ENCODE data around the gene EPB42. TPM values are rescaled to one million over a fixed set of nuclear protein-coding genes. Genes with fewer than 3 reads are reported as not detected.

The EPB42 gene
- total RNA-seq, 1 experiment from 2014 or later = not detected

DNA sequence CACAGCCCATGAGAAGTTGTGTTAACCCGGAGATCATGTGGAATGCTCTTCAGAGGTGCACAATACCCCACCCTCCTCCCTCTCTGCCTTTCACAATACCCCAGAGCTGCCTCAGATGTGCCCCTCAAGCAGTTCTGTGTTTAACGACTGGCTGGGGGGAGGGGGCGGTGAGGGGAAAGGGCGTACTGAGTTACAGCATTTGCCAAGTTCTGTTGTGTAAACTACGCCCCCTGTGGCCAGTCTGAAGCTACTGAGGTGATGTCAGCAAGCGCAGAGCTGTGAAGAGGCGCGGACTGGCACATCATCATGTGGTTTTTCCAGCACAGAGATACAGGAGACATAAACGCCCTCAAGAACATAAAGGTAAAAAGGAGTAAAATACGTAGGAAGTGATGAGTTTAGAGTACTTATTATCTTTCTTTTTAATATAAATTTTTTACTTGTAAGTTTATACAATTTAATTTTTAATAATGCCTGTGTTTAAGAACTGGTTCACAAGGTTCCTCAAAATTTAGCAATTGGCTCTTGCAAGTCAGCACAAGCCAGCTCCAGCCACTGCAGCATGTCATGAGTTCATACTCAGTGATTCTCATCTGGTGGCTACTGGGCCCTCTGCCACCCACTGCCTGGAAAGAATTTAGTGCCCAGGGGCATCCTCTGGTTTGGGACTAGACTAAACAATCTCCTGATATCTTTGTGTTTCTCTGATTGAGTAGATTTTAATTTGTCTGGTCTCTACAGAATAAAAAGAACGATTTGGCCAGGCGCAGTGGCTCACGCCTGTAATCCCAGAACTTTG is 1.7 kb downstream of the EPB42 start:
- no TSS peak for BruUV-seq (replicated peaks)
- Histone ChIP-seq H3K4me1 (ENCODE audit: insufficient read depth, low read length, poor library complexity, severe bottlenecking) (no peaks in the 10 kb centered on the region), H3K36me3 (ENCODE audit: insufficient read depth, low read length, poor library complexity, severe bottlenecking) (no peaks in the 10 kb centered on the region), H3K4me3 (ENCODE audit: low read depth, low read length, poor library complexity, severe bottlenecking) (no peak overlapping the region), H3K9me3 (ENCODE audit: low read depth, low read length, poor library complexity, severe bottlenecking) (no peaks in the 10 kb centered on the region), H3K27ac (ENCODE audit: low read depth, low read length, poor library complexity, severe bottlenecking) (no peak overlapping the region), H3K27me3 (replicated peaks; ENCODE audit: insufficient read depth, low read depth, low read length, poor library complexity) (no peaks in the 10 kb centered on the region)
- ChIA-PET POLR2A (ENCODE audit: low non-redundant PET) (no interaction called here), CTCF (interaction anchor here (0.6 to 0.7 kb wide), 2 partner anchors 15 to 66 kb away, joined by 3 to 4 read pairs; no protein-coding TSS in a partner anchor)
- intact Hi-C loops (cut with micrococcal nuclease; ENCODE audit: unreplicated experiment) = no loop called here
- TF ChIP-seq EZH2 (IDR thresholded peaks at IDR 0.05; ENCODE audit: borderline replicate concordance, low read depth, low read length, poor library complexity, severe bottlenecking) = no peak
- TF ChIP-seq, protein P1, sequence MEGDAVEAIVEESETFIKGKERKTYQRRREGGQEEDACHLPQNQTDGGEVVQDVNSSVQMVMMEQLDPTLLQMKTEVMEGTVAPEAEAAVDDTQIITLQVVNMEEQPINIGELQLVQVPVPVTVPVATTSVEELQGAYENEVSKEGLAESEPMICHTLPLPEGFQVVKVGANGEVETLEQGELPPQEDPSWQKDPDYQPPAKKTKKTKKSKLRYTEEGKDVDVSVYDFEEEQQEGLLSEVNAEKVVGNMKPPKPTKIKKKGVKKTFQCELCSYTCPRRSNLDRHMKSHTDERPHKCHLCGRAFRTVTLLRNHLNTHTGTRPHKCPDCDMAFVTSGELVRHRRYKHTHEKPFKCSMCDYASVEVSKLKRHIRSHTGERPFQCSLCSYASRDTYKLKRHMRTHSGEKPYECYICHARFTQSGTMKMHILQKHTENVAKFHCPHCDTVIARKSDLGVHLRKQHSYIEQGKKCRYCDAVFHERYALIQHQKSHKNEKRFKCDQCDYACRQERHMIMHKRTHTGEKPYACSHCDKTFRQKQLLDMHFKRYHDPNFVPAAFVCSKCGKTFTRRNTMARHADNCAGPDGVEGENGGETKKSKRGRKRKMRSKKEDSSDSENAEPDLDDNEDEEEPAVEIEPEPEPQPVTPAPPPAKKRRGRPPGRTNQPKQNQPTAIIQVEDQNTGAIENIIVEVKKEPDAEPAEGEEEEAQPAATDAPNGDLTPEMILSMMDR (conservative IDR thresholded peaks at IDR 0.05; ENCODE audit: low read depth, low read length) = peak; percentile 61
- peak; percentile 43 for DNase-seq (ENCODE audit: low spot score)

DNA sequence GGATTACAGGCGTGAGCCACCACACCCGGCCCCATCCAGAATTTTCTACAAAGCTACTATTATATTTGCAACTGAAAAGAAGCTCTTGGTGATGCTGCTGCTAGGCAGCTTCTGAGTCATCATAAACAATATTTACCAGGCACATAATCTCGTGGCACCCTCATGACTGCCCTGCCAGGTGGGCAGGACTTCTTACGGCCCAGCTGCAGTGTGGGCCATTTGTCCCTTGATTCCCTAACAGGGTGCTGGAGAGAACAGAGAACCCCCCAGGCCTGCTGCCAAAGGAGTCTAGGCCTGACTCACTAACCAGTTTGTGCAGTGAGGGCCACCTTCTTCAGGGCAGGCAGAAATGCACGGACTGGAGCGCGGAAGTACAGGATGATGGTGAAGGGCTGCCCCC is 4.9 kb downstream of the EPB42 start:
- Histone ChIP-seq H3K4me3 (ENCODE audit: low read depth, low read length, poor library complexity, severe bottlenecking) (no peak overlapping the region), H3K27ac (ENCODE audit: low read depth, low read length, poor library complexity, severe bottlenecking) (no peak overlapping the region), H3K9me3 (ENCODE audit: low read depth, low read length, poor library complexity, severe bottlenecking) (no peaks in the 10 kb centered on the region), H3K4me1 (ENCODE audit: insufficient read depth, low read length, poor library complexity, severe bottlenecking) (no peaks in the 10 kb centered on the region), H3K27me3 (replicated peaks; ENCODE audit: insufficient read depth, low read depth, low read length, poor library complexity) (no peaks in the 10 kb centered on the region), H3K36me3 (ENCODE audit: insufficient read depth, low read length, poor library complexity, severe bottlenecking) (no peaks in the 10 kb centered on the region)
- BruUV-seq (replicated peaks) = no TSS peak
- TF ChIP-seq, protein P1 (conservative IDR thresholded peaks at IDR 0.05; ENCODE audit: low read depth, low read length) = no peak
- TF ChIP-seq EZH2 (IDR thresholded peaks at IDR 0.05; ENCODE audit: borderline replicate concordance, low read depth, low read length, poor library complexity, severe bottlenecking) = no peak
- no peak for DNase-seq (ENCODE audit: low spot score)
- intact Hi-C loops (cut with micrococcal nuclease; ENCODE audit: unreplicated experiment) = no loop called here
- POLR2A ChIA-PET (ENCODE audit: low non-redundant PET) = interaction anchor here (0.7 kb wide), 1 partner anchor 77 kb away, joined by 3 read pairs; no protein-coding TSS in a partner anchor
- CTCF ChIA-PET = no interaction called here

DNA sequence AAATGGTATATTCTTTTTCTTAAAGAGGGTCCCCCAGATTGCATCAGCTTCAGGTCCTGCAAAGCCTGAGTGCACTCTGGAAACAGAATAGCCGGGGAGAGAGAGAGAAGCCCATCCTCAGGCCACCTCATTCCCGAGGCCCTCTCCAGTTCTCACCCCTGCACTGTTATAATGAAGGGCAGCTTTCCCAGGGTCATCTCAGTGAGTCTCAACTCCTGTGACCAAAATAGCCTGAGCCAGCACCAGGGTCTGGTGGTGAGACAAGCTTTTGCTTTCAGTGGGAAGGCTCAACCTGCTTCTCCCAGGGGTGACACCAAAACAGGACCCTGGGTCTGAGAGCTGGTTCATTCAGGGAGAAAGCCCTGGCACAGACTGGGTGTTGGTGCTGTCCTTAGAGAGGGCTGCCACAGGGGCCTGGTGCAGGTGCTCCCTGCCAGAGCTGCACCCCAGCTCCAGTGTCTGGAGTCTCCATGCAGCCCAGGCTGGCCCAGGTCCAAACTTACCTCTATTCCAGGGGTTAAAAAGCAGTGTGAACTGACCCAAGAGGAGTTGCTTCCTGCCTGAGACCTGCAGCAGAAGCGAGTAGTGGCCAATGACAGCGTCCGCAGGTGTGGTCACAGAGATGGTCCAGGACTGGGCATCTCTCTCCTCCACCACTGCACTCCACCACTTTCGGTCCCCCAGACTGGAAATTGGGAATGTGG is 6.1 kb downstream of the EPB42 start:
- ChIA-PET CTCF (no interaction called here), POLR2A (ENCODE audit: low non-redundant PET) (no interaction called here)
- no peaks in the 10 kb centered on the region for H3K36me3 ChIP-seq (ENCODE audit: insufficient read depth, low read length, poor library complexity, severe bottlenecking)
- no peak for TF ChIP-seq EZH2 (IDR thresholded peaks at IDR 0.05; ENCODE audit: borderline replicate concordance, low read depth, low read length, poor library complexity, severe bottlenecking)
- TF ChIP-seq, protein P1 (conservative IDR thresholded peaks at IDR 0.05; ENCODE audit: low read depth, low read length) = no peak
- H3K9me3 ChIP-seq (ENCODE audit: low read depth, low read length, poor library complexity, severe bottlenecking) = no peaks in the 10 kb centered on the region
- no peaks in the 10 kb centered on the region for H3K27me3 ChIP-seq (replicated peaks; ENCODE audit: insufficient read depth, low read depth, low read length, poor library complexity)
- no peak for DNase-seq (ENCODE audit: low spot score)
- H3K4me3 ChIP-seq (ENCODE audit: low read depth, low read length, poor library complexity, severe bottlenecking) = no peak overlapping the region
- intact Hi-C loops (cut with micrococcal nuclease; ENCODE audit: unreplicated experiment) = no loop called here
- no peak overlapping the region for H3K27ac ChIP-seq (ENCODE audit: low read depth, low read length, poor library complexity, severe bottlenecking)
- no peaks in the 10 kb centered on the region for H3K4me1 ChIP-seq (ENCODE audit: insufficient read depth, low read length, poor library complexity, severe bottlenecking)
- BruUV-seq (replicated peaks) = no TSS peak
